Inferior parietal cortex (tissue), 1 donor: ENCODE measurements around the gene AGBL4.

Experiments
- DNase-seq: peaks from one replicate; pipeline ENCODE4 v3.0.0-alpha.2; 2016; ENCODE audit errors: extremely low spot score

The AGBL4 gene

GRCh38 chr1:48943826-48944225, 1079.9 kb downstream of the AGBL4 start:
- DNase-seq = no peak

- no peak for DNase-seq
Measured at GRCh38 chr1:48943393-48943792, 1080.4 kb downstream of the AGBL4 start.

- no peak for DNase-seq
Measured at GRCh38 chr1:48940962-48941732, 1082.6 kb downstream of the AGBL4 start.

GRCh38 chr1:48940354-48940753, 1083.4 kb downstream of the AGBL4 start:
- no peak for DNase-seq

- no peak for DNase-seq
Measured at GRCh38 chr1:48939828-48940227, 1083.9 kb downstream of the AGBL4 start.

- no peak for DNase-seq
Measured at GRCh38 chr1:48939042-48939441, 1084.7 kb downstream of the AGBL4 start.

GRCh38 chr1:48937732-48938131, 1086.0 kb downstream of the AGBL4 start:
- DNase-seq = no peak

GRCh38 chr1:48936436-48936835, 1087.3 kb downstream of the AGBL4 start:
- no peak for DNase-seq

- no peak for DNase-seq
Measured at GRCh38 chr1:48932366-48932765, 1091.4 kb downstream of the AGBL4 start.

GRCh38 chr1:48931506-48932192, 1092.1 kb downstream of the AGBL4 start:
- DNase-seq = no peak

GRCh38 chr1:48930011-48930410, 1093.7 kb downstream of the AGBL4 start:
- DNase-seq = no peak

- no peak for DNase-seq
Measured at GRCh38 chr1:48924099-48924498, 1099.7 kb downstream of the AGBL4 start.

GRCh38 chr1:48923116-48923515, 1100.6 kb downstream of the AGBL4 start:
- no peak for DNase-seq

- no peak for DNase-seq
Measured at GRCh38 chr1:48920851-48921250, 1102.9 kb downstream of the AGBL4 start.

- no peak for DNase-seq
Measured at GRCh38 chr1:48917901-48918603, 1105.7 kb downstream of the AGBL4 start.

- no peak for DNase-seq
Measured at GRCh38 chr1:48917070-48917454, 1106.7 kb downstream of the AGBL4 start.

- DNase-seq = peak; percentile 68
Measured at GRCh38 chr1:48916130-48917069, 1107.4 kb downstream of the AGBL4 start.

- no peak for DNase-seq
Measured at GRCh38 chr1:48908606-48909005, 1115.1 kb downstream of the AGBL4 start.

- DNase-seq = no peak
Measured at GRCh38 chr1:48906729-48907128, 1117.0 kb downstream of the AGBL4 start.

- DNase-seq = no peak
Measured at GRCh38 chr1:48906164-48906563, 1117.6 kb downstream of the AGBL4 start.

GRCh38 chr1:48903291-48903690, 1120.5 kb downstream of the AGBL4 start:
- DNase-seq = no peak

GRCh38 chr1:48898894-48899293, 1124.9 kb downstream of the AGBL4 start:
- no peak for DNase-seq
